Liver (tissue), 9 donors: Measurements from ENCODE around the gene LCN12. TPM values are rescaled to one million over a fixed set of nuclear protein-coding genes. Genes with fewer than 3 reads are reported as not detected.

Experiments
- DNase-seq: peaks from one replicate; pipeline ENCODE4 v3.0.0-alpha.2; 2017; ENCODE audit warnings: low spot score
- H3K27ac ChIP-seq, 2 donors: one replicate each; pipeline ENCODE4 v1.7.0; 2013; ENCODE audit warnings: inconsistent platforms in 2 of 2, low read length in 2 of 2, control low read depth in 1 of 2, low read depth in 1 of 2, mild to moderate bottlenecking in 1 of 2
- H3K27me3 ChIP-seq, 4 donors: one replicate each; pipeline versions ENCODE4 v1.6.1 to v1.7.0; 2013; ENCODE audit warnings: low read length in 3 of 4, inconsistent platforms in 1 of 4, mild to moderate bottlenecking in 1 of 4, moderate library complexity in 1 of 4; ENCODE audit not compliant: control insufficient read depth in 4 of 4, insufficient read depth in 4 of 4
- H3K36me3 ChIP-seq, 4 donors: one replicate each; pipeline versions ENCODE4 v1.6.1 to v1.7.0; 2013; ENCODE audit warnings: low read length in 3 of 4, mild to moderate bottlenecking in 3 of 4, low read depth in 1 of 4, moderate library complexity in 1 of 4; ENCODE audit not compliant: control insufficient read depth in 4 of 4, insufficient read depth in 3 of 4
- H3K4me1 ChIP-seq, 4 donors: one replicate each; pipeline versions ENCODE4 v1.6.1 to v1.7.0; 2013; ENCODE audit warnings: low read length in 3 of 4, mild to moderate bottlenecking in 3 of 4, moderate library complexity in 1 of 4; ENCODE audit not compliant: control insufficient read depth in 4 of 4, insufficient read depth in 4 of 4
- H3K4me3 ChIP-seq, 3 donors: one replicate each; pipeline versions ENCODE4 v1.6.1 to v1.7.0; 2013; ENCODE audit warnings: low read length in 3 of 3, control low read depth in 1 of 3, low read depth in 1 of 3, mild to moderate bottlenecking in 1 of 3
- H3K9ac ChIP-seq, 2 donors: one replicate each; pipeline ENCODE4 v1.7.0; 2013; ENCODE audit warnings: low read length in 2 of 2, mild to moderate bottlenecking in 2 of 2, moderate library complexity in 2 of 2, control low read depth in 1 of 2, low read depth in 1 of 2
- H3K9me3 ChIP-seq, 4 donors: one replicate each; pipeline versions ENCODE4 v1.6.1 to v1.7.0; 2013; ENCODE audit warnings: low read length in 3 of 4; ENCODE audit not compliant: control insufficient read depth in 4 of 4
- EGR1 ChIP-seq, 2 donors: IDR thresholded peaks; 2 replicates each; pipeline ENCODE4 v1.6.1; 2016 to 2018; ENCODE audit warnings: antibody characterized with exemption in 2 of 2, low read depth in 2 of 2
- FOXA1 ChIP-seq: IDR thresholded peaks from 2 replicates; pipeline ENCODE4 v1.6.1; 2016; ENCODE audit warnings: antibody characterized with exemption
- GABPA ChIP-seq, 2 donors: IDR thresholded peaks in 1 of 2; conservative IDR thresholded peaks in 1 of 2; 2 replicates each; pipeline ENCODE4 v1.6.1; 2016; ENCODE audit warnings: antibody characterized with exemption in 2 of 2, mild to moderate bottlenecking in 1 of 2, moderate library complexity in 1 of 2
- HNF4A ChIP-seq, 2 donors: conservative IDR thresholded peaks; 2 replicates each; pipeline ENCODE4 v1.6.1; 2016; ENCODE audit warnings: antibody characterized with exemption in 2 of 2, mild to moderate bottlenecking in 2 of 2
- RAD21 ChIP-seq, 2 donors: IDR thresholded peaks; 2 replicates each; pipeline ENCODE4 v1.6.1; 2016; ENCODE audit warnings: antibody characterized with exemption in 2 of 2, mild to moderate bottlenecking in 2 of 2
- RXRA ChIP-seq, 2 donors: IDR thresholded peaks; 2 replicates each; pipeline ENCODE4 v1.6.1; 2017 to 2018; ENCODE audit warnings: antibody characterized with exemption in 2 of 2, mild to moderate bottlenecking in 1 of 2
- SP1 ChIP-seq: IDR thresholded peaks from 2 replicates; pipeline ENCODE4 v1.6.1; 2018; ENCODE audit warnings: antibody characterized with exemption, mild to moderate bottlenecking
- TAF1 ChIP-seq: conservative IDR thresholded peaks from 2 replicates; pipeline ENCODE4 v1.6.1; 2016; ENCODE audit warnings: antibody characterized with exemption, mild to moderate bottlenecking
- YY1 ChIP-seq: IDR thresholded peaks from 2 replicates; pipeline ENCODE4 v1.6.1; 2016; ENCODE audit warnings: antibody characterized with exemption, mild to moderate bottlenecking
- WGBS: extraction: QIAGEN DNeasy Blood & Tissue Kit; methylation state at CpG from one replicate; pipeline ENCODE4 v1.1.7; 2013; 5-methylcytosine and 5-hydroxymethylcytosine counted together
- polyA plus RNA-seq, 2 donors: library from polyadenylated mRNA; stranded (reverse) in 1 of 2; unstranded in 1 of 2; fragments of 200-250 nt in 1 of 2; fragments of >200 nt in 1 of 2; fragmentation: Nextera tagmentation in 1 of 2; extraction: Ambion mirVana in 1 of 2; gene quantifications; one replicate each; pipeline versions ENCODE4 v1.2.1 to v1.2.3, GENCODE V29; 2013 to 2015
- total RNA-seq, 2 donors: library from RNA; depleted of rRNA; stranded (reverse); fragments of >200 nt; gene quantifications; one replicate each; pipeline ENCODE4 v1.2.3, GENCODE V29; 2014
- TF ChIP-seq, protein P1 (sequence below): IDR thresholded peaks from 2 replicates; pipeline ENCODE4 v1.6.1; 2016; ENCODE audit warnings: antibody characterized with exemption
- TF ChIP-seq, protein P2 (sequence below): fragments of 150-350 bp; IDR thresholded peaks from 2 replicates; pipeline ENCODE4 v1.5.1; 2017; ENCODE audit warnings: improper control_type of control experiment, low read depth, low read length; ENCODE audit not compliant: missing input control
- donor health status: healthy.
- donor health status: healthy.
- donor health status: healthy.
- donor health status: healthy.
- donor health status: healthy.

Gene LCN12
- total and polyA plus RNA-seq, 4 donors, result 2.3 to 12.2 (median 6.2) TPM

DNA sequence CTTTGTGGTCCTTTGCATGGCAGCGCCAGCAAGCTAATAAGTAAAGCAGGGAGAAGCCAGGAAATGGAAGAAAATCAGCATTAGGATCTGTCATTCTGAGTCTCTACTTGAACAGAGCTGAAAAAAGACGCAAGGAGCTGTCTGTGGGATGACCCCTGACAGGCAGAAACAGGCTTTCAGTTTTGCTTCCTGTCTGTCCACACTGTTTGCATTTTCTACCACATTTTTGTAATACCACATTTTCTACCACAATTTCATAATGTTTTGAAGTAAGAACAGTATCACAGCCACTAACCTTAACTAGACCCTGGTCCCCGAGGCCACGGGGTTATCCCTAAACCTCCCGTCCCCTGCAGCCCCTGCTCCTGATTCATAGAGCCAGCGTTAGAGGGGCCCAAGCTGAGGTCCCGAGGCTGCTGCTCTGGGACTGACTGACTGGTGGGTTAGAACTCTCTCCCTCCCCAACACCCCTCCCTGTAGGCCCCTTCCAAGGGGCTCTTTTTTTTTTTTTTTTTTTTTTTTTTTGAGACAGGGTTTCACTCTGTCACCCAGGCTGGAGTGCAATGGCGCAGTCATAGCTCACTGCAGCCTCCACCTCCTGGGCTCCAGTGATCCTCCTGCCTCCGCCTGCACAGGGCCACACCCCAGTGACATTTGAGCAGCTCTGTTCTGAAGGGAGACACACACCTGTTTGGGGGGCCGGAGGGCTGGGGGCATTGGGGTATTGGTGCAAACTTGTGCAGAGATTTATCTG lies 48.3 kb downstream of the LCN12 start:
- TF ChIP-seq RXRA (IDR thresholded peaks at IDR 0.05) (peak in 1 of 2 donors; percentile 4), EGR1 (IDR thresholded peaks at IDR 0.05; ENCODE audit: low read depth in 2 of 2) (no peak)
- Histone ChIP-seq H3K4me3 (no peak overlapping the region), H3K27ac (no peak overlapping the region), H3K4me1 (peaks cover 2 to 22% (median 4%) of the 10 kb centered on the region in 4 donors), H3K9ac (no peak overlapping the region), H3K36me3 (no peaks in the 10 kb centered on the region), H3K9me3 (no peaks in the 10 kb centered on the region), H3K27me3 (no peaks in the 10 kb centered on the region)
- no peak for DNase-seq
- 65% methylated on average over 10 of the region's 10 CpGs for WGBS

DNA sequence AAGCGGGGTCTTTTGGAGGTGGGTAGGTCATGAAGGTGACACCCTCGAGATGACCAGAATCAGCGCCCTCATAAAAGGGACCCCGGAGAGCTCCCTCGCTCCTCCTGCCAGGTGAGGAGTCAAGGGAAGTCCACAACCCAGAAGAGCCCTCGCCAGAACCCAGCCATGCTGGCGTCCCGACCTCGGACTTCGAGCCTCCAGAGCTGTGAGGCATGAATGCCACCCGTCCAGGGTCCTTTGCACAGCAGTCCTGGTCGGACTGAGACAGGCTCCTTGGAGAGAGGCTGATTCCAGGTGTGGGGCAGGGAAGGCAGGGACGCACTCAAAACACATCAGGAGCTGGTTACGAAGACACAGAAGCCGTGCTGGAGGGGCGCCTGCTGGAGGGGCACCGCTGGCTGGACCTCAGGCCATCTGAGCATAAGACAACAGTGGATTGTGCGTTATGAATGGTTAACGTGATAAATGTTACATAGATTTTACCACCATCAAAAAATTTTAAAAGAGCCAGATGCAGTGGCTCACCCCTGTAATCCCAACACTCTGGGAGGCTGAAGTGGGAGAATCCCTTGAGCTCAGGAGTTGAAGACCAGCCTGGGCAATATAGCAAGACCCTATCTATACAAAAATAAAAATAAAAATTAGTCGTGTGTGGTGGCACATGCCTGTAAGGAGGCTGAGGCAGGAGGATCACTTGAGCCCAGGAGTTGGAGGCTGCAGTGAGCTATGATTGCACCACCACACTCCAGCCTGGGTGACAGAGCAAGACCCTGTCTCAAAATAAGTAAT lies 50.0 kb downstream of the LCN12 start:
- TF ChIP-seq YY1, result no peak
- peak in 1 of 2 donors; percentile 34 for TF ChIP-seq HNF4A (conservative IDR thresholded peaks at IDR 0.05)
- TF ChIP-seq, protein P1, sequence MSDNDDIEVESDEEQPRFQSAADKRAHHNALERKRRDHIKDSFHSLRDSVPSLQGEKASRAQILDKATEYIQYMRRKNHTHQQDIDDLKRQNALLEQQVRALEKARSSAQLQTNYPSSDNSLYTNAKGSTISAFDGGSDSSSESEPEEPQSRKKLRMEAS, result no peak
- H3K4me3 ChIP-seq, result no peak overlapping the region
- no peaks in the 10 kb centered on the region for H3K36me3 ChIP-seq
- no peak overlapping the region for H3K9ac ChIP-seq
- 78% methylated on average over 20 of the region's 20 CpGs for whole genome bisulfite sequencing
- H3K9me3 ChIP-seq, result no peaks in the 10 kb centered on the region
- DNase-seq, result no peak
- H3K4me1 ChIP-seq, result peaks cover 0 to 10% (median 4%) of the 10 kb centered on the region in 4 donors
- no peaks in the 10 kb centered on the region for H3K27me3 ChIP-seq
- no peak overlapping the region for H3K27ac ChIP-seq

DNA sequence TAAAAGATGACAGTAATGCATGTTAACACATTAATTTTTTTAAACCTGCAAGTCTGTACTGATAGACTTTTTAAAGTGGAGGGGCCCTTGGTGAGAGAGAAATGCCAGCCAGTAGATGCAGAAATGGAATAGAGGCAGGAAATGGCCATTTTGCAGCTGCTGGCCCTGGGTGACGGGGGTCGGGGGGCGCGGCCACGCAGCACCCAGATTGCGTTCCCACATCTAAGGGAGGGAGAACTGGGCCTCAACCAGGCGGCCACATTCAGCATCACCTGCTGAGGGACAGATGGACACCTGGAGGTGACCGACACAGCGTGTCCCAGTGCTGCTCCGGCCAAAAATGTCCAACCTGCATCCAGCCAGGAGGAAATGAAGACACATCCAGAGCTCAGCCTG lies 50.6 kb downstream of the LCN12 start:
- Histone ChIP-seq H3K27me3 (no peaks in the 10 kb centered on the region), H3K4me1 (peaks cover 0 to 5% (median under 1%) of the 10 kb centered on the region in 4 donors), H3K9me3 (no peaks in the 10 kb centered on the region), H3K27ac (no peak overlapping the region), H3K36me3 (peaks cover 0 to 2% (median 0%) of the 10 kb centered on the region in 4 donors), H3K9ac (no peak overlapping the region), H3K4me3 (no peak overlapping the region)
- TF ChIP-seq TAF1 (no peak), GABPA (IDR thresholded peaks at IDR 0.05 in 1 of 2, conservative IDR thresholded peaks at IDR 0.05 in 1 of 2) (no peak), SP1 (no peak), EGR1 (IDR thresholded peaks at IDR 0.05; ENCODE audit: low read depth in 2 of 2) (no peak), HNF4A (conservative IDR thresholded peaks at IDR 0.05) (no peak), RXRA (IDR thresholded peaks at IDR 0.05) (no peak), FOXA1 (no peak), RAD21 (IDR thresholded peaks at IDR 0.05) (no peak)
- TF ChIP-seq, protein P2, sequence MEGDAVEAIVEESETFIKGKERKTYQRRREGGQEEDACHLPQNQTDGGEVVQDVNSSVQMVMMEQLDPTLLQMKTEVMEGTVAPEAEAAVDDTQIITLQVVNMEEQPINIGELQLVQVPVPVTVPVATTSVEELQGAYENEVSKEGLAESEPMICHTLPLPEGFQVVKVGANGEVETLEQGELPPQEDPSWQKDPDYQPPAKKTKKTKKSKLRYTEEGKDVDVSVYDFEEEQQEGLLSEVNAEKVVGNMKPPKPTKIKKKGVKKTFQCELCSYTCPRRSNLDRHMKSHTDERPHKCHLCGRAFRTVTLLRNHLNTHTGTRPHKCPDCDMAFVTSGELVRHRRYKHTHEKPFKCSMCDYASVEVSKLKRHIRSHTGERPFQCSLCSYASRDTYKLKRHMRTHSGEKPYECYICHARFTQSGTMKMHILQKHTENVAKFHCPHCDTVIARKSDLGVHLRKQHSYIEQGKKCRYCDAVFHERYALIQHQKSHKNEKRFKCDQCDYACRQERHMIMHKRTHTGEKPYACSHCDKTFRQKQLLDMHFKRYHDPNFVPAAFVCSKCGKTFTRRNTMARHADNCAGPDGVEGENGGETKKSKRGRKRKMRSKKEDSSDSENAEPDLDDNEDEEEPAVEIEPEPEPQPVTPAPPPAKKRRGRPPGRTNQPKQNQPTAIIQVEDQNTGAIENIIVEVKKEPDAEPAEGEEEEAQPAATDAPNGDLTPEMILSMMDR, result no peak
- TF ChIP-seq, protein P1, result no peak
- DNase-seq, result no peak
- 89% methylated on average over 10 of the region's 10 CpGs for WGBS
